ENCODE measurements around the gene CDK17.

Gene CDK17

GRCh38 chr12:96237035-96237434 lies 163.2 kb downstream of the CDK17 start:
- no peak for DNase-seq (ENCODE audit: extremely low read depth, low read depth)
- H3K4me3 ChIP-seq (replicated peaks; ENCODE audit: low read depth, low read length): 0 out of 2 replicates have a peak overlapping the region, but pooled peaks have one; percentile 16
- TF ChIP-seq CTCF (IDR thresholded peaks at IDR 0.05; ENCODE audit: low read depth, low read length, missing control alignments): no peak

GRCh38 chr12:96236221-96236822 lies 163.9 kb downstream of the CDK17 start:
- TF ChIP-seq CTCF (IDR thresholded peaks at IDR 0.05; ENCODE audit: low read depth, low read length, missing control alignments): no peak
- no peak overlapping the region for H3K4me3 ChIP-seq (replicated peaks; ENCODE audit: low read depth, low read length)
- DNase-seq (ENCODE audit: extremely low read depth, low read depth): no peak

- no peak for TF ChIP-seq CTCF (IDR thresholded peaks at IDR 0.05; ENCODE audit: low read depth, low read length, missing control alignments)
- DNase-seq (ENCODE audit: extremely low read depth, low read depth): no peak
Observed at GRCh38 chr12:96235484-96235826, 164.8 kb downstream of the CDK17 start.

GRCh38 chr12:96234591-96235483 lies 165.4 kb downstream of the CDK17 start:
- no peak for DNase-seq (ENCODE audit: extremely low read depth, low read depth)
- TF ChIP-seq CTCF (IDR thresholded peaks at IDR 0.05; ENCODE audit: low read depth, low read length, missing control alignments): no peak
- no peak overlapping the region for H3K4me3 ChIP-seq (replicated peaks; ENCODE audit: low read depth, low read length)

More at GRCh38 chr12:96235484-96235826, 164.8 kb downstream of the CDK17 start:
- H3K4me3 ChIP-seq (replicated peaks; ENCODE audit: low read depth, low read length): no peak overlapping the region

GRCh38 chr12:96233939-96234461 lies 166.2 kb downstream of the CDK17 start:
- DNase-seq (ENCODE audit: extremely low read depth, low read depth): no peak
- H3K4me3 ChIP-seq (replicated peaks; ENCODE audit: low read depth, low read length): no peak overlapping the region
- TF ChIP-seq CTCF (IDR thresholded peaks at IDR 0.05; ENCODE audit: low read depth, low read length, missing control alignments): no peak

- no peak for DNase-seq (ENCODE audit: extremely low read depth, low read depth)
- no peak for TF ChIP-seq CTCF (IDR thresholded peaks at IDR 0.05; ENCODE audit: low read depth, low read length, missing control alignments)
- H3K4me3 ChIP-seq (replicated peaks; ENCODE audit: low read depth, low read length): no peak overlapping the region
Observed at GRCh38 chr12:96233168-96233567, 167.1 kb downstream of the CDK17 start.
